CD14-positive monocyte (primary cell): ENCODE measurements around the gene RAB6B. TPM values are rescaled to one million over a fixed set of nuclear protein-coding genes. Genes with fewer than 3 reads are reported as not detected.

Experiments
- DNase-seq, 3 donors: peaks; one replicate each; pipeline ENCODE4 v3.0.0-alpha.2; 2011 to 2022
- H2AFZ ChIP-seq: 2 replicates; pipeline ENCODE4 v1.6.0; 2012; ENCODE audit warnings: mild to moderate bottlenecking, low read depth, low read length, inconsistent platforms; ENCODE audit not compliant: insufficient read depth, poor library complexity, severe bottlenecking
- H3K27ac ChIP-seq, 2 donors: 1 replicate in 1 of 2; 2 replicates in 1 of 2; pipeline ENCODE4 v1.5.1; 2012 to 2013; ENCODE audit warnings: low read length in 2 of 2, control low read depth in 1 of 2, inconsistent platforms in 1 of 2, low read depth in 1 of 2, mild to moderate bottlenecking in 1 of 2
- H3K27me3 ChIP-seq, 2 donors: one replicate each; pipeline versions ENCODE4 v1.6.0 to v1.6.1; 2011 to 2013; ENCODE audit warnings: low read length in 2 of 2; ENCODE audit not compliant: control insufficient read depth in 2 of 2, insufficient read depth in 2 of 2
- H3K36me3 ChIP-seq, 2 donors: replicated peaks in 1 of 2; 1 replicate in 1 of 2; 2 replicates in 1 of 2; pipeline versions ENCODE4 v1.5.1 to v1.6.1; 2012 to 2013; ENCODE audit warnings: low read length in 2 of 2, control low read depth in 1 of 2, inconsistent platforms in 1 of 2, mild to moderate bottlenecking in 1 of 2; ENCODE audit not compliant: insufficient read depth in 2 of 2, control insufficient read depth in 1 of 2
- H3K4me1 ChIP-seq, 2 donors: 1 replicate in 1 of 2; 2 replicates in 1 of 2; pipeline versions ENCODE4 v1.5.1 to v1.6.1; 2012 to 2013; ENCODE audit warnings: low read length in 2 of 2, control low read depth in 1 of 2, inconsistent platforms in 1 of 2, mild to moderate bottlenecking in 1 of 2, moderate library complexity in 1 of 2; ENCODE audit not compliant: insufficient read depth in 2 of 2, control insufficient read depth in 1 of 2
- H3K4me2 ChIP-seq: replicated peaks from 2 replicates; pipeline ENCODE3; 2012; ENCODE audit warnings: low read length, moderate library complexity, mild to moderate bottlenecking; ENCODE audit not compliant: poor library complexity, severe bottlenecking; ENCODE audit errors: extremely low read depth
- H3K4me3 ChIP-seq, 3 experiments: fragments of 200-600 bp in 1 of 3; sonication (generic) in 1 of 3; replicated peaks in 1 of 3; 1 replicate in 2 of 3; 2 replicates in 1 of 3; pipeline ENCODE4 v1.5.1; 2011 to 2013; ENCODE audit warnings: low read length in 3 of 3, mild to moderate bottlenecking in 3 of 3, control low read depth in 2 of 3, low read depth in 2 of 3, inconsistent platforms in 1 of 3, moderate library complexity in 1 of 3
- H3K79me2 ChIP-seq: 2 replicates; pipeline ENCODE4 v1.6.0; 2012; ENCODE audit warnings: mild to moderate bottlenecking, control low read depth, inconsistent platforms, low read length, moderate library complexity; ENCODE audit not compliant: insufficient read depth
- H3K9ac ChIP-seq: 2 replicates; pipeline ENCODE4 v1.6.0; 2017; ENCODE audit warnings: low read length, mild to moderate bottlenecking; ENCODE audit not compliant: insufficient read depth, poor library complexity, severe bottlenecking
- H3K9me3 ChIP-seq, 2 donors: replicated peaks in 1 of 2; 1 replicate in 1 of 2; 2 replicates in 1 of 2; pipeline versions ENCODE4 v1.5.1 to v1.6.1; 2012 to 2013; ENCODE audit warnings: low read length in 2 of 2, control low read depth in 1 of 2; ENCODE audit not compliant: control insufficient read depth in 1 of 2, insufficient read depth in 1 of 2
- H4K20me1 ChIP-seq: 2 replicates; pipeline ENCODE4 v1.6.0; 2012; ENCODE audit warnings: mild to moderate bottlenecking, low read length, control low read depth, moderate library complexity; ENCODE audit not compliant: insufficient read depth
- H3K27ac Mint-ChIP-seq, 7 donors: one replicate each; pipeline ENCODE4 v1.8.0; 2020; ENCODE audit warnings: mild to moderate bottlenecking in 7 of 7, mixed read lengths in 7 of 7, moderate library complexity in 6 of 7, inconsistent platforms in 2 of 7
- H3K27me3 Mint-ChIP-seq, 3 donors: one replicate each; pipeline ENCODE4 v1.8.0; 2021 to 2022; ENCODE audit warnings: low read depth in 3 of 3, mild to moderate bottlenecking in 3 of 3, mixed read lengths in 3 of 3, moderate library complexity in 3 of 3, inconsistent platforms in 1 of 3
- H3K36me3 Mint-ChIP-seq, 2 donors: one replicate each; pipeline ENCODE4 v1.8.0; 2020; ENCODE audit warnings: mixed read lengths in 2 of 2, inconsistent platforms in 1 of 2, mild to moderate bottlenecking in 1 of 2
- H3K4me1 Mint-ChIP-seq: one replicate; pipeline ENCODE4 v1.8.0; 2020; ENCODE audit warnings: mild to moderate bottlenecking, mixed read lengths
- H3K4me3 Mint-ChIP-seq, 2 donors: one replicate each; pipeline ENCODE4 v1.8.0; 2020; ENCODE audit warnings: mild to moderate bottlenecking in 2 of 2, mixed read lengths in 2 of 2, moderate library complexity in 1 of 2
- H3K9me3 Mint-ChIP-seq, 7 donors: one replicate each; pipeline ENCODE4 v1.8.0; 2020 to 2022; ENCODE audit warnings: mixed read lengths in 7 of 7, mild to moderate bottlenecking in 6 of 7, moderate library complexity in 6 of 7, inconsistent platforms in 2 of 7
- CTCF ChIP-seq: fragments of 200-600 bp; IDR thresholded peaks from one replicate; pipeline ENCODE4 v1.8.0; 2022; ENCODE audit warnings: antibody characterized with exemption, mild to moderate bottlenecking
- WGBS: methylation state at CpG from one replicate; pipeline ENCODE4 v1.1.5; 2013; ENCODE audit warnings: missing lambda C conversion rate; ENCODE audit not compliant: insufficient coverage; 5-methylcytosine and 5-hydroxymethylcytosine counted together
- intact Hi-C, 2 donors: fragments of 100-400 bp; cut with micrococcal nuclease; formaldehyde crosslinking; loops; one replicate each; pipeline versions ENCODE4 v1.15.0 to v1.15.1; 2023
- polyA plus RNA-seq, 3 donors: library from polyadenylated mRNA; depleted of rRNA in 1 of 3; unstranded in 2 of 3; stranded (reverse) in 1 of 3; fragments of 300-500 nt in 2 of 3; fragments of >200 nt in 1 of 3; fragmentation: Illumina TruSeq in 2 of 3; gene quantifications; 1 replicate in 2 of 3; 2 replicates in 1 of 3; pipeline ENCODE4 v1.2.3, GENCODE V29; 2012 to 2021

RAB6B gene
- polyA plus RNA-seq, 3 donors: 0.46 TPM; not detected in 2

- Mint-ChIP-seq H3K27me3 (peaks cover 7 to 9% (median 9%) of the 10 kb centered on the region in 3 donors), H3K4me3 (no peak overlapping the region), H3K4me1 (peaks cover 33% of the 10 kb centered on the region), H3K36me3 (peaks cover 11 to 13% of the 10 kb centered on the region in 2 donors), H3K27ac (peak overlapping the region in 2 of 7 donors; percentile 3 to 42), H3K9me3 (peaks cover 0 to 2% (median 0%) of the 10 kb centered on the region in 7 donors)
- Histone ChIP-seq H3K36me3 (peaks cover 9 to 12% of the 10 kb centered on the region in 2 donors), H2AFZ (peak overlapping the region; percentile 26), H3K4me1 (peaks cover 16 to 20% of the 10 kb centered on the region in 2 donors), H3K4me3 (no peak overlapping the region), H4K20me1 (no peaks in the 10 kb centered on the region), H3K79me2 (peaks cover 20% of the 10 kb centered on the region), H3K4me2 (no peak overlapping the region), H3K27ac (no peak overlapping the region), H3K27me3 (no peaks in the 10 kb centered on the region), H3K9ac (no peak overlapping the region), H3K9me3 (no peaks in the 10 kb centered on the region)
- intact Hi-C loops: loop anchor here (10.0 kb wide), 4 partner anchors 139 to 1079 kb away; partner anchors contain the start of genes NPHP3 (in 2 of the 2), ANAPC13 (in 1 of the 2), CDV3 (in 1 of the 2) and CEP63 (in 1 of the 2)
- no CpG with 5 or more reads among the region's 5 CpGs for WGBS
- no peak for TF ChIP-seq CTCF
- DNase-seq: peak; percentile 11 to 44 (median 24)
Observed at GRCh38 chr3:133803469-133803868, 92.2 kb downstream of the RAB6B start.

- peak; percentile 52 to 84 (median 58) for DNase-seq
- Histone ChIP-seq H3K9ac (no peak overlapping the region), H3K36me3 (no peaks in the 10 kb centered on the region), H3K9me3 (no peaks in the 10 kb centered on the region), H2AFZ (no peak overlapping the region), H3K27me3 (no peaks in the 10 kb centered on the region), H3K79me2 (no peaks in the 10 kb centered on the region), H3K4me3 (no peak overlapping the region), H3K27ac (no peak overlapping the region), H4K20me1 (no peaks in the 10 kb centered on the region), H3K4me1 (peaks cover 5 to 6% of the 10 kb centered on the region in 2 donors), H3K4me2 (no peak overlapping the region)
- H3K9me3 Mint-ChIP-seq: peaks cover 2 to 11% (median 7%) of the 10 kb centered on the region in 7 donors
- peaks cover 7 to 11% (median 9%) of the 10 kb centered on the region in 3 donors for H3K27me3 Mint-ChIP-seq
- intact Hi-C loops: loop anchor here (10.0 kb wide), 4 partner anchors 135 to 1075 kb away; partner anchors contain the start of genes NPHP3 (in 2 of the 2), ANAPC13 (in 1 of the 2), CDV3 (in 1 of the 2) and CEP63 (in 1 of the 2)
- H3K36me3 Mint-ChIP-seq: no peaks in the 10 kb centered on the region
- H3K4me3 Mint-ChIP-seq: no peak overlapping the region
- peak overlapping the region in 5 of 7 donors; percentile 26 to 84 (median 42) for H3K27ac Mint-ChIP-seq
- H3K4me1 Mint-ChIP-seq: peaks cover 19% of the 10 kb centered on the region
- no peak for TF ChIP-seq CTCF
- 25% methylated on average over 5 of the region's 7 CpGs for WGBS
Observed at GRCh38 chr3:133799794-133800585, 95.7 kb downstream of the RAB6B start.
